Jurkat, Clone E6-1 (cell line): ENCODE measurements around the gene MACF1.
"Not testable (repeated sequence)": the region's sequence is repeated elsewhere in the genome, so short reads cannot be mapped to it uniquely, and the experiment has no call there.

Experiments used
- DNase-seq: peaks from one replicate; pipeline ENCODE4 v3.0.0-alpha.2; 2011; ENCODE audit warnings: low read depth, low spot score
- H3K4me3 ChIP-seq: 2 replicates; pipeline ENCODE4 v1.5.1; 2011; ENCODE audit warnings: mild to moderate bottlenecking, low read length, control low read depth, moderate library complexity

The MACF1 gene

GRCh38 chr1:39462074-39462473 lies 257.6 kb downstream of the MACF1 start:
- no peak for DNase-seq
- H3K4me3 ChIP-seq, result no peak overlapping the region

GRCh38 chr1:39466413-39467107 lies 262.1 kb downstream of the MACF1 start:
- no peak overlapping the region for H3K4me3 ChIP-seq
- DNase-seq, result no peak

GRCh38 chr1:39467108-39467720 lies 262.7 kb downstream of the MACF1 start:
- DNase-seq, H3K4me3 ChIP-seq: not testable (repeated sequence)

DNA sequence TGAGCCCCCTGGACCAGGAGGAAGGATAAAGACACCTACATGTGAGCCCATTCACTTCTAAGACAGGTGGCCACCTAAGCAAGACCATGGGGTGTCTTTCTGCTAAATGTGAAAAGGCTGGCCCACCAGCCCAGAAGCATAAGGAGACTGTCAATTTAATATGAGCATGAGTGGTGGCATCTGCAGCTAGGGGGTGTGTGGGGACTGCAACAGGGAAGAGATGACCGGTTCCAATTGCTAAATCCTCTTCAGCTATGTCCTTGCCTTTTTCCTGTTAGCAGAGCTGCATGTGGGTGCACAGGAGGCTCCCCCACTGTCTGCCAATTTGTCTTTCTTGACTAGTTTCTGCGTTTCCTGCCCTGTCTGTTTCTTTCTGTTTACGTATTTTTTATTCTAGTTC lies 264.7 kb downstream of the MACF1 start:
- H3K4me3 ChIP-seq, result no peak overlapping the region
- no peak for DNase-seq

DNA sequence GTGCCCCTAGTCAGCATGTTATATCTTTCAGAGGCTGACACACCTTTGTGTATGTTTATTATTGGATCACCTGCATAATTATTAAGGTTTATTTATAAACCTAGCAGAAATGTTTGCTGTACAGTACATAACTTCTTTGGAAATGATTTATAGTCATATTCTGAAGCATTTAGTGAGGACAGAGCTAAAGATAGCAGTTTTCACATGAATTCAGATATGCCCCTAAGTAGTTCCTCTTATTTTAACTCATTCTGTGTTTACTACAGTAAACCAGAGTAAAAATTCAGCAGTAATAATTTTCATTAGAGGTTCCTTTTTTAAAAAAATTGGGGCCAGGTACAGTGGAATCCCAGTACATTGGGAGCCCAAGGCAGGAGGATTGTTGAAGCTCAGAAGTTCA lies 265.5 kb downstream of the MACF1 start:
- no peak for DNase-seq
- no peak overlapping the region for H3K4me3 ChIP-seq

GRCh38 chr1:39472826-39473225 lies 268.3 kb downstream of the MACF1 start:
- no peak for DNase-seq
- no peak overlapping the region for H3K4me3 ChIP-seq

- no peak for DNase-seq
- H3K4me3 ChIP-seq, result no peak overlapping the region
These were observed 268.8 kb downstream of the MACF1 start for GRCh38 chr1:39473324-39473723.

DNA sequence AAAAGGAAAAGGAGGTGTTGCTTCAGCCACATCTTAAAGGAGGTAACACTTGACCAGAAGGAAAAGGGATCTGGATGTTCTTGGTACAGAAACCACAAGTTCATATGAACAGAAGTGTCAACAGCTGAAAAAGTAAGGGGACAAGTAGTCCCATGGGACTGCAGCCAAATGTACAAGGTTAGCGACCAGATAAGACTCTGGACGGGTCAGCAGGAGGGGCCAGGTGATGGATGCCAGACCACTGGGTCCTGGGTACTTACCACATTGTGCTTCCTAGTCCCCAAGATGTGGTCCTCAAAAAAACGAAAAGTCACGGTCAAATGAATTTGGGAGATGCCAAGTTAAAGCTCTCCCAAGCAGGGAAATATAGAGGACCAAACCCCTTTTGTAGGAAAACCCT lies 270.3 kb downstream of the MACF1 start:
- no peak overlapping the region for H3K4me3 ChIP-seq
- DNase-seq, result no peak

DNA sequence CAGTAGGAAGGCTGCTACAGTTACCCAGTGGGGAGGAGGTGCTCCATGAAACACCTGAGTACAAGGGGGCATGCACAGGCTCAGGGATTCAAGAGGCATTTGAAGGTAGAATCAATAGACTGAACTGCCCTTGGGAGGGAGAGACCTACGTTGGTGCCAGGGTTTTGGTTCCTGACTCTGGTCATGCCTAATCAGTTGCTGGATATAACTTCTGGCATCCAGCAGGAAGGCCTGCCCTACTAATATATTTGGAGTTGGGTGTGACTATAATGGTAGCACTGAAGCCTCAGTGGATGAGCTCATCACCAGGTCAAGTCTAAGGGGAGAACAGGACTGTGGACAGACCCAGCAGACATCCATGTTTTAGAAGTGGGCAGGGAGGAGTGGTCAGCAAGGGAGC lies 271.1 kb downstream of the MACF1 start:
- not testable (repeated sequence) for DNase-seq, H3K4me3 ChIP-seq

DNA sequence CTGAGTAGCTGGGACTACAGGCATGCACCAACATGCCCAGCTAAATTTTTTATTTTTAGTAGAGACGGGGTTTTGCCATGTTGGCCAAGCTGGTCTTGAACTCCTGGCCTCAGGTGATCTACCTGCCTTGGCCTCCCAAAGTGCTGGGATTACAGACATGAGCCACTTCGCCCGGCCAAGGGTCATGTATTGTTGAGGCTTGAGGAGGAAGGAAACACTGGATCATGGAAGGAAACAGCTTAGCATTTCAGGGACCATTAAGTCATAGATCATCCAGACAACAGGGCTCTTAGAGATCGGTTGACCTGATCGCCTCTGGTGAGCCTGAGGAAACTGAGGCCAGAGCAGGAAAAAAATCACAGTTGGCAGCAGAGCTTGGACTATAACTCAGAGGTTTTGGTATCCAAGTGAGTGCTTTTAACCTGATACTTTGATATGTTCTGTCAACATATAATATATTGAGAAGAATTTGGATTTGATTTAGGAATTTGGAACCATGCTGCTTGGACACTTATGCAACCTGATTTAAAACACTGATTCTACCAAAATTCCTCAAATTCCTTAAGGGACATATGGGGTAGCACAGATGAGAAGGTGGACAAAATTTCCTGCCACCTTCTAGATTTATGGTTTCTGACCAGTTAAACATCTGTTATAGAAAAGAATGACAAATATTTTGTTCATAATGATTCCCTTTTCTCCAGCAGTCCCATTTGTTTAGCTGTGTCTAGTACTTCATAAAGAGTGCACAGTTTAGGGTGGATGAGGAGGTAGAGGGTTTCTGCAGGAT lies 273.8 kb downstream of the MACF1 start:
- no peak overlapping the region for H3K4me3 ChIP-seq
- no peak for DNase-seq

DNA sequence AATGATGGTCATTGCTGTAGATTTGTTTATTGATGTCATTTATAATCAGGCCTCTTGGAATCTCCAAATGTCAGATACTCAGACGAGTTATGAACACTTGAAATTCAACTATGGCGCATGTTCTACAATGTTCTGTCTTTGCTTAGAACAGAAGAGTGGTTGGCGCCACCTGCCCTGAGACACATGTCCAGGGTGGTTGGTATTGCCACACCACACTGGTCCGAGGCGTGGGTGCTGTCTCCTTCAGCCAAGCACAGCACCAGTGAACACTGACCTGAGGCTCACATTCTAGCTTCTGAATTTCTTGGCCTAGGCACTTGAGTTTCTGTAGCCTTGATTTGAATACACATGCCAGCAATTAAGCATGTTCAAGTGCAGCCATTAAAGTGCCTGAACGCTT lies 276.8 kb downstream of the MACF1 start:
- H3K4me3 ChIP-seq, result no peak overlapping the region
- no peak for DNase-seq

DNA sequence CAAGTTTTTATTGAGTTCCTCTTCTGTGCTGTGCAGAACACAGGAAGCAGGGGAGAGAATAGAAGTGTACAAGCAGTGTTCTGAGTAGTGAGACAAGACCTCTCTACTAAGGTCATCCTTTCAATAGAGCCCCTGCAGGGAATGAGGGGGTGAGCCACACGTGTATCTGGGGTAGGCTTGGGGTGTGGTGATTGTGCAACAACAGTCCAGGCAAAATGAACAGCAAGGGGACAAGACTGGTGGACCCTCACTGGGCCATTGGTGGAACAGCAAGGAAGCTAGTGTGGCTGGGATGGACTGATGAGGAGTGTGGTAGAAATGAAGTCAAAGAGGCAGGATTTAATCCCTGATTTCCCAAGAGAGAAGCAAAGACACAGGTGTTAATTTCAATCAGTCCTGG lies 278.8 kb downstream of the MACF1 start:
- no peak for DNase-seq

GRCh38 chr1:39484564-39484963 lies 280.1 kb downstream of the MACF1 start:
- H3K4me3 ChIP-seq, result no peak overlapping the region
- no peak for DNase-seq

More for the DNA sequence above, 278.8 kb downstream of the MACF1 start:
- no peak overlapping the region for H3K4me3 ChIP-seq

DNA sequence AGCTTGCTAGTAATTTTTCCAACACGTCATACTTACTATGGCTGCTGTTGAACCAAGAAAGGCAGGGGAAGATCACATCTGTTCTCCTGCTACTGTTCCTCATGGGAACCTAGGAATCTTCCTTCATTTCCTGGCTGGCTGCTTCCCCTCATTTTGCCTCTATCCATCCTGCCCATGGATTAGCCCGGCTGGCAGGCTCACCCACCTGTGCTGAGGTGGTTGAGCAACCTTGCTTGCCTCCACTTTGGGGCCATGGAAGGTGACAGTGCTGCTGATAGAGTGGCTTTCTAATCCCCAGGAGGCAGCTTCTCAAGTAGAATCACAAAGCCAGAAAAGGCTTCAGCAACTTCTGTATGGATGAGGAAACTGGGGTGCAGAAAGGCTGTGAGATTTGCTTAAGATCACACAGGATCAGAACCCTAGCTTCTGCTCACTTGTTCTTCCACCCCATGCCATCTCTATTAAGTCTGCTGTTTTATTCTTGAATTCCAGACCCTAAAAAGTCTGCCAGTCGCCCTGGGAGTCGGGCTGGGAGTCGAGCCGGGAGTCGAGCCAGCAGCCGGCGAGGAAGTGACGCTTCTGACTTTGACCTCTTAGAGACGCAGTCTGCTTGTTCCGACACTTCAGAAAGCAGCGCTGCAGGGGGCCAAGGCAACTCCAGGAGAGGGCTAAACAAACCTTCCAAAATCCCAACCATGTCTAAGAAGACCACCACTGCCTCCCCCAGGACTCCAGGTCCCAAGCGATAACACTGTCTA lies 280.7 kb downstream of the MACF1 start:
- no peak for DNase-seq
- no peak overlapping the region for H3K4me3 ChIP-seq

GRCh38 chr1:39488012-39488545 lies 283.6 kb downstream of the MACF1 start:
- H3K4me3 ChIP-seq, result no peak overlapping the region
- no peak for DNase-seq

DNA sequence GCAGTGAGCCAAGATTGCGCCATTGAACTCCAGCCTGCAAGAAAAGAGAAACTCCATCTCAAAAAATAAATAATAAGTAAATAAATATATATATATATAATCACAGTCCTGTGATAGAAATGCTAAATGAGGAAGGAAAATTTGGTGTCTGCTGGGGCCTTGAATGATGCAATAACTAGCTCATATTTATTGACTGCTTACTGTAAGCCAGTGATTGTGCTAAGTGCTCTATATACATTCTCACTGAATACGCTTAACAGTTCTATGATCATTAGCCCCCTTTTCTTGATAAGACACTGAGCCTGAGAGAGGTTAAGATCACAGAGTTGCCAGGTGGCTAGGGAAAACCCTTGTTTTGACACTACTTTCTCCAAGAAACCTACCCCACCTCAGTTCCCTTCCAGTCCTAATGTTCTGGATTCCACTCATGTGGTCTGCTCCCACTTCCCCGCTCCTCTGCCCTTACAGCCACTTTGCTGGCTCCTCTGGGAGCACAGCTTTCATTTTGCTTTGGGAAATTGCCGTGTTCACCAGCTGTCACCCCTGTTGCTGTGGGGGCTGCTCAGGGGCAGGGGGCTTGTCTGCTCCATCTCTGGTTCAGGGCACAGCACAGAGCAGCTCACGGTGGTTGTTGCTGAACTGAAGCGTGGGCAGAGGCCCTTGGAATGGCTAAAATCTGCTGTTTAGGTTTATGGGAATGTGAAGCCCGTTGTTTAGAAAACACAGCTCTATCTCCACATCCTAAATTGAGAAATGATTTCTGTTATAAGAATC lies 284.5 kb downstream of the MACF1 start:
- no peak overlapping the region for H3K4me3 ChIP-seq
- DNase-seq, result no peak

DNA sequence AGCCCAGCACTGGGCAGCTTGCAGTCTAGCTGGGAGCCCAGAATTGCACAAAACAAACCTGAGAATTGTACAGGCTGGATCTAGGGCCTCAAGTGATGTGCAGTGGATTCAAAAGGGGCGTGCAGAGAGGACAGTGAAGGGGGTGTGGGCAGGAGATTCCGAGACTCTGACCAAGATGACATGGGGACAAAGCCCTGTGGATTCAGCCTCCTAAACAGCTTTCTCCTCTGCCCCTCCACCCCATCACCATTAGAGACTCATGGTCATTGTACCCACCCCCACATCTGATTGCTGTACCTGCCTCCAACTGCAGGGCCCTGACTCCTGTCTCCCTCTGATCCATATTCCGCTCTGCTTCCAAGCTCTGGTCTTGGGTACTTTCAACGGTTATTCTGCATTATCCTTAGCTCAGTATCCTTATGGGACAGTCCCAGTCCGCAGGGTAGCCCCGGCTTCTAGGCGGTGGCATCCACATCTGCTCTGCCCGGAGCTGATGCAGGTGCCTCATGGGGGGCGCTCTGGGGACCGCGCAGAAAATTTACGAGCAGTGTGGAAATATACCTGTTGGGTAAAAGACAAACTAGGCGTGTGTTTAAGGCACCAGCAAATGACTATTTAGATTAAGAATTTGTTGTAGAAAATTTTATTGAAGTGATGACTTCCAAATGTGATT lies 285.2 kb downstream of the MACF1 start:
- DNase-seq, result no peak

DNA sequence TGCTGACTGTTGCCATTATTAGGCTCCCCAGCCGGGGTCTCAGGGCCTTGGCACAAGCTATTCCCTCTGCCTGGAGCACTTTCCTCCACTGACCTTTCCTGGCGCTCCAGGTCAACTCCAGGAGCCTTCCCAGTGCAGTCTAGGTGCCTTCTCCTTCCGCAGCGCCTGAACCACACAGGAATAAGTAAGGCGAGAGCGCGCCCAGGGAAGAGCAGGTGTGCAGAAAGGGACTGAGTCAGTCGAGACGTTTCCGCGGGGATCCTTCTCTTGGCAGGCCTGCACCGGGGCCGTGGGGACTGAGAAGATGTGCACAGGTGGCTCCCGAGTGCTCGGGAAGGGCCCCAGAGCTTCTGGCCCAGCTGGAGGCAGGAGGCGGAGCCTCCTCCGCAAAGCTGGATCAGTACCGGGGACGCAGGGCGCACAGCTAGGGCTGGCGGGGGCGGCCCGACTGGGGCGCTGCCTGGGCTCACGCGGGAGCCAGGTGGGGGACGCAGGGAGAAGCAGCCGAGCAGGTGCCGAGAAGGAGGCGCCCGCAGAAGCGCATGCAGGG lies 286.2 kb downstream of the MACF1 start:
- no peak overlapping the region for H3K4me3 ChIP-seq

More for the DNA sequence above, 285.2 kb downstream of the MACF1 start:
- H3K4me3 ChIP-seq, result no peak overlapping the region

More for the DNA sequence above, 286.2 kb downstream of the MACF1 start:
- DNase-seq, result no peak
